HG03457 (cell line): ENCODE results near the gene SPRYD3.
"Not testable (repeated sequence)": the region's sequence is repeated elsewhere in the genome, so short reads cannot be mapped to it uniquely, and the experiment has no call there.

ENCODE experiments used
- ATAC-seq: cut with Tn5 transposase; IDR thresholded peaks from one replicate; pipeline ENCODE4 v1.9.1; 2021; ENCODE audit warnings: moderate number of reproducible peaks; ENCODE audit not compliant: unreplicated experiment

SPRYD3 gene

DNA sequence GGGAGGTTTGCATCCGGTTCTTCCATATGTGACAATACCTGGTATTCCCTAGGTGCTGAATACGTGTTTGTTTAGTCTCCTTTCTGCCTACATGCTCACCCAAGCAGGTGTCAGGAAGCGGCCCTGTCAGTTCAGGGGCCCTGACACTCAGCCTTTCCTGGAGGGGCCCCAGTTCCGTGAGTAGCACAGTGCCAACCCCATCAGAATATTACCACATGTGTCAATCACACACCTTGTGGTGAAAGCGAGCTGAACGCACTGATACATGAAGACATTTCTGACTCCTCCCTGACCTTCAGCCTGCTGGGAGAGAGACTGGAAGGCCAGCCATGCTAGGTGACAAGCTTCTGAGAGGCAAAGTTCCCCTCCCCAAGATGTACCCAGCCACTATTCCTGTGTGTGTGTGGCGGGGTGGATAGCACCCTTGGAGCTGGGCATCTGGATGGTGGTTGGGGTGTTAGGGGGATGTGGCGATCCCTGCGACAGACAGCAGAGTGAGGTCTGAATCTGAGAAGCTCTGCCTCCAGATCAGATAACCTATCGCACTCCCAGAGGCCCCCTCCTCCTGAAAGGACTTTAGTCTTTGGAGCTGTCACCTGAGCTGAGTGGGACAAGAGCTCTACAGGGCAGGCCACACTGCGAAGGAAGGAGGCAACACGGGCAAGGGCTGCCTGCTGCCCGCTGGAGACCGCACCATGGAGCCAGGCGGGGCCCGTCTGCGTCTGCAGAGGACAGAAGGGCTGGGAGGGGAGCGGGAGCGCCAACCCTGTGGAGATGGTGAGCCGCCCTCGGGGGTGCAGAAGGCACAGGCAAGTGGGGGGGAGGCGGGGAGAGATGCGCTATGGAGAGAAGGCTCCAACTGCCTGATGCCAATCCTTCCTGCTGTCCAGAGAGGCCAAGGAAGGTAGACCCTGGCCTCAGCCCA is 24.0 kb upstream of the SPRYD3 start, which contains the start of gene SOAT2:
SOAT2 (plus strand) TSS at position 604 of the 925 bp plus-strand sequence; CDS start at position 696, 92 bp downstream.
- ATAC-seq: no peak

DNA sequence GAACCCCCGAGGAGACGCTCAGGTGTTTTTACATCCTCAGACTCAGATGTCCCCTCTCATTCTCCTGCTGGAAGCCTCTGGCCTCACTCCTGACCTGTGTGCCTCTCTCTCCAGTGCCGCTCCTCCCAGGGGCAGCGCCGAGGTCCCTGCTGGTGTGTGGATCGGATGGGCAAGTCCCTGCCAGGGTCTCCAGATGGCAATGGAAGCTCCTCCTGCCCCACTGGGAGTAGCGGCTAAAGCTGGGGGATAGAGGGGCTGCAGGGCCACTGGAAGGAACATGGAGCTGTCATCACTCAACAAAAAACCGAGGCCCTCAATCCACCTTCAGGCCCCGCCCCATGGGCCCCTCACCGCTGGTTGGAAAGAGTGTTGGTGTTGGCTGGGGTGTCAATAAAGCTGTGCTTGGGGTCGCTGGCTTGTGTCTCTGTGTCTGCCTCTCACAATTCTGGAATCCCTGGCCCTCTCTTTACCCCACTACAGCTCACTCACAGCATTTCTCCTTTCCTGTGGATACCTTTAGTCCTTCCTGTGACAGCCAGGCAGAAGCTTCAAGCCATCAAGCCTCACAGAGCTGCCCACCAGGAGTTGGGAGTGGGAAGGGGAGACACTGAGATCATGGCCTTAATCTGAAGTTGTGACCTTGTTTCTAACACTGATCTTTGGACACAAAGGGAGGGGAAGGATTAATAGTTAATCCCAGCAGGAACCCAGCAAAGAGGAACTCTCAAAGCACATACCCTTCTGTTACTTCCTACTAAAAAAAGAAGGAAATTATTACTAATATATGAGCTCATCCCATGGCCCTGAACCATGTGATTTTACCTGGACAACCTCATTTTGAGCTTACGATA is 23.0 kb upstream of the SPRYD3 start:
- ATAC-seq: no peak

DNA sequence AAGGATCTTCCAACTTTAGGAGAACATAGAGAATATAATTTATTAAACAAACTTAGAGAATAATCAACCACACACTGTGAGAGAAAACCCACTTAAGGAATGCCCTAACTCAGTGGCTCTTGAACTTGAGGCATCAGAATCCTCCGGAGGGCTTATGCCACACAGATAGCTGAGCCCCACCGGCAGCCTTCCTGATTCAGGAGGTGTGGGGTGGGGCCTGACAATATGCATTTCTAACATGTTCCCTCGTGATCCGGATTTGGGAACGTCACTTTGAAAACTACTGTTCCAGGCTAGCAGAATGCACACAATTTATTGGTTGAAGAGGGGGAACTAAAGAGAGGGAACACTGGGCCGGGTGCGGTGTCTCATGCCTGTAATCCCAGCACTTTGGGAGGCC is 22.1 kb upstream of the SPRYD3 start:
- no peak for ATAC-seq

DNA sequence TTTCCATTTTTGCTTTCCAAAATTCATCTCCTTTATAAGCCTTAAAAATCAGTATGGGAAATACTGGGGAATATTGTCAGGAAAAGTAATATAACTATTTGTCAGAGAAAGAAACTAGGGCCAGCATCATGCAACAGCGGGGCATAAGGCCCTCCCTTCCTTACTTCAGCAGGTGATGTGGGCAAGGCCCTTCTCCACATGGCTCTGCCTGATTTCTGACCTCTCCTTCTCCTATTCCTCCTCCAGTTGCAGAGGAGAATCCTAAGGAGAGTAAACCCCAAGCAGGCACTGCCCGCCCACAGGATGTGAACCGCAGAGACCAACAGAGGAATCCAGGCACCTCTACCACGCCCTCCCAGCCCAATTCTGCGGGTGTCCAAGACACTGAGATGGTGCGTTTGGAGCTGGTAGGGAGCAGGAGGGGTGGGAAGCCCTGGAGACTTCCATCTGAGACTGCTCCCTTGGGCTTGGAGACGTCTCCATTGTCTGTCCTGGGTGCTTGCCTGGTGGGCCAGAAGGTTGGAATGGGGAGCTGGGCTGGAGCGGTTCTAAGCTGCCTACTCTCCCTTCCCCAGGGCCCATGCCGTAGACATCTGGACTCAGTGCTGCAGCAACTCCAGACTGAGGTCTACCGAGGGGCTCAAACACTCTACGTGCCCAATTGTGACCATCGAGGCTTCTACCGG is 21.4 kb upstream of the SPRYD3 start:
- no peak for ATAC-seq

DNA sequence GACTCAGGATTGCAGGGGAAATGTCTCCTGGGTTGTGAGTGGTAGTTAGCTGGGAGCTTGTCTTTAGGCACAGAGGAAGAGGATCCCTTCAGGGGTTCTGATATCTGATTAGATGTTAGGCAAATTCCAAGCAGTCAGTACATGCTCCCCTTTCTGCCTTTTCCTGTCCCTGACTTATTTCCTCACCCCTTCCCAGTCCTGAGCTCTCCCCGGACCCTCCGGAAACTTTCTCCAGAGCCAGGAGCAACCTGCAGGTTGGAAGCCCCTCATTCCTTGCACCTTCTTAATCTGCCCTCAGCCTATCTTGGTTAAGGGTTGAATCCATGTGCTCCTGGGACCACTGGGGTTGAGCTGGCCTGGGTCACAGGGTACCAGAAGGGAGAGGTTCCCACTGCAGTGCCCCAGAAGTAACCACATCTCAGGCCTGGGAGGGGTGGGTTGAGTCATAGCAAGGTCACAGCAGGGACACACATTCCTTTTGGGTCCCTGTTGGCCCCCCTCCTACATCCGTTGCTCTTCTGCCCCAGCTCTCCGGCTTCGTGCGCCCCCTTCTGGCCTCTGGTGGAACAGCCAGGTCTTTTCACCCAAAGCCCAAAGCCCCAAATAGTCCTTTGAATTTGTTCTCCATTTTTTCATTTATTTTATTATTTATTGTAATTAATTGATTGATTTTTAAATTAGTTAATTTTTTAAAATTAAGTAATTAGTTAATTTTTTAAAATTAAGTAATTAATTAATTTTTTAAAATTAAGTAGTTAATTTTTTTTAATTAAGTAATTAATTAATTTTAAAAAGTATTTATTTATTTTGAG is 20.1 kb upstream of the SPRYD3 start:
- ATAC-seq: no peak

GRCh38 chr12:53098354-53098981 is 19.3 kb upstream of the SPRYD3 start:
- no peak for ATAC-seq

DNA sequence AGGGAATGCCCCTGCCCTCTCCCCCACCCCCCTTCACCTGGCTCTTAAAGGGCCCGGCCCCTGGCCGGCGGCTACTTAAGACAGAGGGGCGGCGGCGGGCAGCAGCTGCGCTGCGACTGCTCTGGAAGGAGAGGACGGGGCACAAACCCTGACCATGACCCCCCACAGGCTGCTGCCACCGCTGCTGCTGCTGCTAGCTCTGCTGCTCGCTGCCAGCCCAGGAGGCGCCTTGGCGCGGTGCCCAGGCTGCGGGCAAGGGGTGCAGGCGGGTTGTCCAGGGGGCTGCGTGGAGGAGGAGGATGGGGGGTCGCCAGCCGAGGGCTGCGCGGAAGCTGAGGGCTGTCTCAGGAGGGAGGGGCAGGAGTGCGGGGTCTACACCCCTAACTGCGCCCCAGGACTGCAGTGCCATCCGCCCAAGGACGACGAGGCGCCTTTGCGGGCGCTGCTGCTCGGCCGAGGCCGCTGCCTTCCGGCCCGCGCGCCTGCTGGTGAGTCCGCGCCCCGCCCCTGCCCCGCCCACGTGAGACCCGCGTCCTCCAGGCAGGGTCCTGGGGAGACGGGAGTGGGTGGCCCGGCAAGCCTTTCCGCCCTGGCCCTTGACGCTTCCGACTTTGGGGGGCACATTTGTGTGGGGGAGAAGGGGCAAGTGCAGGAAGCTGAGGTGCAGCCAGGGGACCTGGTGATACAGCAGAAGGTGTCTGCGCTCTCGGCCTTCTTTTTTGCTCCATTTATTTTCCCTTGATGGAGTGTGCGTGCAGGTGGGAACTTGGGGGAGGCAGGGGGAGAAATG is 18.6 kb upstream of the SPRYD3 start, which contains the start of gene IGFBP6:
IGFBP6 (plus strand) TSS at position 104 of the 790 bp plus-strand sequence; CDS start at position 155, 51 bp downstream.
- ATAC-seq: no peak

GRCh38 chr12:53097207-53097563 is 18.0 kb upstream of the SPRYD3 start:
- ATAC-seq: no peak

DNA sequence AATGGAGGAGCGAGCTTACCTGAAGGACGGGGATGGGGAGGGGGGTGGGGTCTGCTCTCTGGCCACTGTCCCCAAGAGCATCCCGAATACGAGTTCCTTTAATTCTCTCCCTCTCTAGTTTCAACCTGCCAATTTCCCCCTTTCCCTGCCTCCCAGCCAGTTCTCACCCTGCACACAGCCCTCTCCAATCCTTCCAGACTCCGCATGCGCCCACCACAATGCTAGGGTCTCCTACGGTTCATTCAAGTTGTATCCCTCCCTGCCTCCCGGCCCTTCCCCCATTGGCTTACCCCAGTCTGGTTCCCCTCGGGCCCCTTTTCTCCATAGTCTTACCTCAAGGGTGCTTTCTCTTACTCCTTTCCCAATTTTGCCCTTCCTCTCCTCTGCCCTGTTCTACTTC is 17.6 kb upstream of the SPRYD3 start:
- no peak for ATAC-seq

- no peak for ATAC-seq
These were observed 17.0 kb upstream of the SPRYD3 start for GRCh38 chr12:53096089-53096741.

DNA sequence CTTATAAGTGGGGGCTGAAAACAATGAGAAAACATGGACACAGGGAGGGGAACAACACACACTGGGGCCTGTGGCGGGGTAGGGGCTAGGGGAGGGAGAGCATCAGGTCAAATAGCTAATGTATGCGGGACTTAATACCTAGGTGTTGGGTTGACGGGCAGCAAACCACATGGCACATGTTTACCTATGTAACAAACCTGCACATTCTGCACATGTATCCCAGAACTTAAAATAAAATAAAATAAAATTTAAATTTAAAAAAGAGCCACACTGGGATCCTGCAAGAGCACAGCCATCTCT is 16.4 kb upstream of the SPRYD3 start:
- ATAC-seq: not testable (repeated sequence)

GRCh38 chr12:53094796-53095595 is 15.8 kb upstream of the SPRYD3 start:
- ATAC-seq: not testable (repeated sequence)

GRCh38 chr12:53094394-53094787 is 15.2 kb upstream of the SPRYD3 start:
- ATAC-seq: no peak

GRCh38 chr12:53093777-53094393 is 14.7 kb upstream of the SPRYD3 start:
- ATAC-seq: no peak

DNA sequence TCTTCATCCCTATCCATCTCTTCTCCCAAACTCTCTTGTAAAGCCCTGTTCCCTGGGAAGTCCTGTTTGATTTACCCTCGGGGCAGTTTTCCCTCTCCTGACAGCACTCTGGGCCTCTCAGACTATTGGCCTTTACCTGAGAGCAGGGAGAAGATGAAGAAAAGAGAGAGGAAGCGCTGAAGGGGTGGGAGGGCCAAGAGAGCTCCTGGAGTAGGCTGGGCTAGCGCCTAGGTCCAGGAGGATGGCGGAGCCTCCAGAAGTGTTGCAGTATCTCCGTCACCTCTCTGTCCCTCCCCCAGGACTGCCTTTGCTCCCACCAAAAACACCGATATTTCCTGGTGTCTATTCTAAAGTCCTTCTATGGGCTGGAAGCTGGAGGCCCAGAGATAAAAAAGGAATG is 12.6 kb upstream of the SPRYD3 start:
- ATAC-seq: no peak

DNA sequence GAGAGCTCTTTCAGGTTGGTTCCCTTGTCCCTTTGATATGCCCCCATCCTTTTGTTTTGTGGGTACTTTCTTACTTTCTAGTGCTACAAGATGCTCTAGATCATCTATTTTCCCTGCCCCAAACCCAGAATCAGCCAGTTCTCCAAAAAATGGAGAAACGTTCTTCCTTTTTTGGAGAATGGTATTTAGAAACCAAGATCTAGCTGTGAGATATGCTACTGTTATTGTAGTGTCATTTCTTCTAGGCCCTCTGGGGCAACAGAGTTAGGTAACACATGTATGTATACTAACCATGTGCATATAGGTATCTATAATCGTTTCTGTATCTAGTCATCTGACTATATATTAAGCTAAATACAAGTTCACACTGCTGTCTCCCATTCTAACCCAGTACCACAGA is 11.4 kb upstream of the SPRYD3 start:
- ATAC-seq: no peak

- ATAC-seq: no peak
These were observed 10.9 kb upstream of the SPRYD3 start for GRCh38 chr12:53090105-53090504.
